ENCODE results near the gene LMLN. TPM values are rescaled to one million over a fixed set of nuclear protein-coding genes. Genes with fewer than 3 reads are reported as not detected.

The LMLN gene
- total and polyA plus RNA-seq, 12 donors = 2.0 to 15.2 (median 10.6) TPM

DNA sequence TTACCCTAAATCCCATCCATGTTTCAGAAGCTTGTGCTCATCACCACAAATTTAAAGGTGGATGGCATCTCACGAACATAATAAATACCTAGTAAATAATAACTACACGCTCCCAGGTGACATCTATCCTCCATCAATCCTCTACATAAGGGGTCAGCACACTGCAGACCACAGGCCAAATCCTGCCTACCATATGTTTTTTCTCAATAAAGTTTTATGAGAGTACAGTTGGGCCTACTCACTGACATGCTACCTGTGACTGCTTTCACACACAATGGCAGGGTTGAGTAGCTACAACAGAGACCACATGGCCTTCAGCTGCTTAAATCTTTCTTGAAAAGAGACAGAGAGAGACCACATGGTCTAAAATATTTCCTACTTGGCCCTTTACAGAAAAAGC lies 105.9 kb downstream of the LMLN start:
- Histone ChIP-seq H3K27me3 (peaks cover 0 to 37% (median 16%) of the 10 kb centered on the region in 7 donors), H3K4me3 (no peak overlapping the region), H3K27ac (no peak overlapping the region), H3K36me3 (no peaks in the 10 kb centered on the region), H3K4me1 (no peaks in the 10 kb centered on the region), H3K9me3 (no peaks in the 10 kb centered on the region)
- TF ChIP-seq, protein P1, sequence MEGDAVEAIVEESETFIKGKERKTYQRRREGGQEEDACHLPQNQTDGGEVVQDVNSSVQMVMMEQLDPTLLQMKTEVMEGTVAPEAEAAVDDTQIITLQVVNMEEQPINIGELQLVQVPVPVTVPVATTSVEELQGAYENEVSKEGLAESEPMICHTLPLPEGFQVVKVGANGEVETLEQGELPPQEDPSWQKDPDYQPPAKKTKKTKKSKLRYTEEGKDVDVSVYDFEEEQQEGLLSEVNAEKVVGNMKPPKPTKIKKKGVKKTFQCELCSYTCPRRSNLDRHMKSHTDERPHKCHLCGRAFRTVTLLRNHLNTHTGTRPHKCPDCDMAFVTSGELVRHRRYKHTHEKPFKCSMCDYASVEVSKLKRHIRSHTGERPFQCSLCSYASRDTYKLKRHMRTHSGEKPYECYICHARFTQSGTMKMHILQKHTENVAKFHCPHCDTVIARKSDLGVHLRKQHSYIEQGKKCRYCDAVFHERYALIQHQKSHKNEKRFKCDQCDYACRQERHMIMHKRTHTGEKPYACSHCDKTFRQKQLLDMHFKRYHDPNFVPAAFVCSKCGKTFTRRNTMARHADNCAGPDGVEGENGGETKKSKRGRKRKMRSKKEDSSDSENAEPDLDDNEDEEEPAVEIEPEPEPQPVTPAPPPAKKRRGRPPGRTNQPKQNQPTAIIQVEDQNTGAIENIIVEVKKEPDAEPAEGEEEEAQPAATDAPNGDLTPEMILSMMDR (IDR thresholded peaks at IDR 0.05) = no peak
- intact Hi-C loops (cut with DNase I) = no loop called here
- ATAC-seq = no peak
- no peak for DNase-seq
- WGBS, 2 donors = 89 to 91% methylated on average over 2 of the region's 2 CpGs

DNA sequence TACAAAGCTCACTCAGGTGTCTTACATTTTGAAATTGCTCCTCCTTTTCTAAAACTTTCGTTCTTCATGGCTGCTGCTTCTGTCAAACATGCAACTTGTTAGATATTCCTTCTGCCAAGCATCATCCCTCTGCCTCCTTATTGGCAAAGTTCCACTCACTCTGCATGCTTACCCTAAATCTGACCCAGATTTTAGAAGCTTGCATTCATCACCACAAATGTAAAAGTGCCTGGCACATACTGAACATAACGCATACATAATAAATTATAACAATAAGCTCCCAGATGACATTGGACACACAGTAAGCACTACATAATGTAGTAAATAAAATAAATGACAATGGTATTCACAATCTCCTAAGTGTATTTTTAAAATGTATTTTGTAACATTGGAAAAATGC lies 107.4 kb downstream of the LMLN start:
- no peaks in the 10 kb centered on the region for H3K36me3 ChIP-seq
- no peak overlapping the region for H3K4me3 ChIP-seq
- H3K27me3 ChIP-seq = peaks cover 0 to 33% (median 13%) of the 10 kb centered on the region in 7 donors
- no peaks in the 10 kb centered on the region for H3K9me3 ChIP-seq
- intact Hi-C loops (cut with DNase I) = no loop called here
- no peak for DNase-seq
- H3K4me1 ChIP-seq = no peaks in the 10 kb centered on the region
- no peak for ATAC-seq
- TF ChIP-seq, protein P1 (IDR thresholded peaks at IDR 0.05) = no peak
- WGBS, 2 donors = 85 to 92% methylated on average over 2 of the region's 2 CpGs
- no peak overlapping the region for H3K27ac ChIP-seq

DNA sequence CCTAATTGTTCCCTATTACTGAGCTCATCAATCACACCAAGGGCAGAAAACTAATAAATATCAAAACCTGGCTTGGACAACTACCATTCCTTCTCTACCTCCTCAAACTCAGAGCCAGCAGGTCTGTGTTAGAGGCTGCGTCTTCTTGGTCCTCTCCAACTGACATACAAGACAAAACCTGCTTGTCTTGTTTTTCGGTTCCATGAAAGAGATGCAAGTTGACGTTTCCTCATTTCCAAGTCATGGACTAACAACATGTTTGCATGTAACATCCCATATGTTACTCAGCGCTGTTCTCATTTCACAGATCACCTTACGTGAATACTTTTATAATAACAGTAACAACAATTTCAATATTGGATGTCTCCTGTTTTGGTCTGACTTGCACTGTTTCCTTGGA lies 110.9 kb downstream of the LMLN start:
- no peak overlapping the region for H3K27ac ChIP-seq
- intact Hi-C loops (cut with DNase I) = no loop called here
- H3K4me1 ChIP-seq = no peaks in the 10 kb centered on the region
- H3K36me3 ChIP-seq = no peaks in the 10 kb centered on the region
- H3K4me3 ChIP-seq = no peak overlapping the region
- 93% methylated on average over 5 of the region's 5 CpGs for WGBS, 2 donors
- ATAC-seq = no peak
- TF ChIP-seq, protein P1 (IDR thresholded peaks at IDR 0.05) = no peak
- no peaks in the 10 kb centered on the region for H3K9me3 ChIP-seq
- DNase-seq = no peak
- H3K27me3 ChIP-seq = peaks cover 0 to 50% (median 27%) of the 10 kb centered on the region in 7 donors

DNA sequence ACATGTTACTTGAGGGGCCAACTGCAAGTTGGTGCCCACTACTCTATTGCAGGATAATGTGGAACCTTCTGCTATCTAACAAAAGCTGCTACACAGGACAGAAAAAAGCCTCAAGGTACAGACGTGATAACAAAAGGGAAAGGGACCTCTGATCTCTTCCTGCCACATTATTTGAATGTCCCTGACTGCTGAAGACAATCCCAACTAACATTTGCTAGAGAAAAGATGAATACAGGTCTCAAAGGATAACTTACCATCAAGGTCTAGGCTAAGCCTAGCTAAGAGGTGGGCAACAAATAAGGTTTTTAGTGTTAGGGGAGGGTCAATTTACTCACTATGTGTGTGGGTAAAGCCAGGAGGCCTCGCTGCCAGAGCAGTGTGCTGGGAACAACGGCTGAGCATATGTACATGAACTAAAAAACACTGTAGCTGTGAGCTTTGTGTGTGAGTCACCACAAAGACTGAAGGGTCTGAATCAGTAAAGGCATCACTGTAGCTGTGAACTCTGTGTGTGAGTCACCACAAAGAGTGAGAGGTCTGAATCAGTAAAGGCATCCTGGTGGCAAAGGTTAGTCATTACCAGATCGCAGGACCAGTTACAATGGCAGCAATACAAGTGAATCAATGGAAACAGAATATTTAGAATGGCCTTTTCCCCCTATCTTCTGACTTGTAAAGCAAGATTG lies 111.7 kb downstream of the LMLN start:
- Histone ChIP-seq H3K27ac (no peak overlapping the region), H3K27me3 (peaks cover 0 to 58% (median 34%) of the 10 kb centered on the region in 7 donors), H3K9me3 (no peaks in the 10 kb centered on the region), H3K36me3 (no peaks in the 10 kb centered on the region), H3K4me1 (no peaks in the 10 kb centered on the region), H3K4me3 (no peak overlapping the region)
- 64 to 68% methylated on average over 4 of the region's 4 CpGs for WGBS, 2 donors
- intact Hi-C loops (cut with DNase I) = no loop called here
- TF ChIP-seq, protein P1 (IDR thresholded peaks at IDR 0.05) = no peak
- ATAC-seq (no peak), DNase-seq (no peak)
